ENCODE measurements around the gene TSPAN31. TPM values are rescaled to one million over a fixed set of nuclear protein-coding genes. Genes with fewer than 3 reads are reported as not detected.
A peak's percentile ranks its signal among the peaks of the same experiment; 100 is the strongest.

The TSPAN31 gene
- total RNA-seq, 1 donor from 2014 or later, result 72.0 TPM

- no peak for DNase-seq
These were observed 9.0 kb downstream of the TSPAN31 start for GRCh38 chr12:57753756-57754337.

GRCh38 chr12:57754411-57755193, 9.8 kb downstream of the TSPAN31 start, which contains the start of gene MARCHF9:
MARCHF9 (plus strand) TSS chr12:57755103; CDS start chr12:57755529, 426 bp downstream.
- no peak for DNase-seq

DNA sequence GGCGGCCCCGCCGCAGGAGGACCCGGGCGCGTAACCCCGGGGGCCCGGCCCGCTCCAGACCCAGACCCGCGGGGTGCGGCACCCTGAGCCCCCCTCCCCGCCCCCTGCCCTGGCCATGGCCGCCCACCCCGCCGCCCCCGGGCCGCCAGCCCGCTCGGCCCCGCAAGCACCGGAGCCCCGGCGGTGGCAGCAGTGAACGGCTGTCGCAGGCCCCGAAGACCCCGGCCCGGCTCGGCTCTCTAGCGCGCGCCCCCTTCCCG, 10.3 kb downstream of the TSPAN31 start:
- DNase-seq, result no peak

- DNase-seq, result no peak
These were observed 10.9 kb downstream of the TSPAN31 start for GRCh38 chr12:57755454-57756372.

GRCh38 chr12:57756406-57757341, 11.8 kb downstream of the TSPAN31 start:
- peak; percentile 70 for DNase-seq

DNA sequence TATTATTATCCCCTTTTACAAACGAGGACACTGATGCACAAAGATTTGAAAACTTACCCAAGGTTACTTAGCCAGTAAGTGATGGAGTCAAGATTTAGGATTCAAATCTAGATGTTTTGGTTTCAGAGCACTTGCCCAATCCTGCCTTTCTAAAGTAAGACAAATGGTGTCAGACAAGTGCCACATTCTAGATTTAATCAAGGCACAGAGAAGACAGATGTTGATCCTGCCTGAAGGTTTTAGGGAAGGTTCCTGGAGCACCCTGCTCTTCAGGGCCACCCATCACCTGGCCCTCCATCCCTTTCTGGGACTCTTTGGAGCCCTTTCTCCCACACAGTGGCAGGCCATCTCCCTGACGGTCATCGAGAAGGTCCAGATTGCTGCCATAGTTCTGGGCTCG, 12.9 kb downstream of the TSPAN31 start:
- DNase-seq, result no peak

DNA sequence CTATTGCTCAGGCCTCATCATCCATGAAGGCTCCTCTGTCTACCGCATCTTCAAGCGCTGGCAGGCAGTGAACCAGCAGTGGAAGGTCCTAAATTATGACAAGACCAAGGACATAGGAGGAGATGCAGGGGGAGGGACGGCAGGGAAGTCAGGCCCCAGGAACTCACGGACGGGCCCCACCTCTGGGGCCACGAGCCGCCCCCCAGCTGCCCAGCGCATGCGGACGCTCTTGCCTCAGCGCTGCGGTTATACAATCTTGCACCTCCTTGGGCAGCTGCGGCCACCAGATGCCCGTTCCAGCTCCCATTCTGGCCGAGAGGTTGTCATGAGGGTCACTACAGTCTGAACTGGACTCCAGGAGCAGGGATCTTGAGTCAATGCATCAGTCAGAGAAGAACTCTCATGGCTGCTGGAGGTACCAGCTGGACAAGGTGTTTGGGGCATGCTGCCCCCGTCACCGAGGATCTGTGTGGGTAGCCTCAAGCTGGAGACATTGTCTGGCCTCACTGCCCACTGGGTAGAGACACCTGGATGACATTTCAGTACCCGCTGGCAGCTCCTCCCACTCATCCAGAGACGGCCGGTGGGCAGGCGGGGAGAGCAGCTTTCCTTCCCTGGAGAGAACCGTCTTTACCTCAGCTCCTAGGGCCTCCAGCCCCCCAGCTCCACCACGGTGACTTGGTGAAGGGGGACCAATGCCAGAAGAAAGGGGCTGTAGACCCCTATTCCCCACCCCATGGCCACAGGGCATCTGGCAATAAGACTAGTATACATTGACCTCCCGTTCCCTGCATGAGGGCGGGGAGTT, 13.9 kb downstream of the TSPAN31 start:
- DNase-seq, result no peak

- peak; percentile 61 for DNase-seq
These were observed 14.6 kb downstream of the TSPAN31 start for GRCh38 chr12:57759360-57759980.

GRCh38 chr12:57760347-57760982, 15.6 kb downstream of the TSPAN31 start:
- no peak for DNase-seq

DNA sequence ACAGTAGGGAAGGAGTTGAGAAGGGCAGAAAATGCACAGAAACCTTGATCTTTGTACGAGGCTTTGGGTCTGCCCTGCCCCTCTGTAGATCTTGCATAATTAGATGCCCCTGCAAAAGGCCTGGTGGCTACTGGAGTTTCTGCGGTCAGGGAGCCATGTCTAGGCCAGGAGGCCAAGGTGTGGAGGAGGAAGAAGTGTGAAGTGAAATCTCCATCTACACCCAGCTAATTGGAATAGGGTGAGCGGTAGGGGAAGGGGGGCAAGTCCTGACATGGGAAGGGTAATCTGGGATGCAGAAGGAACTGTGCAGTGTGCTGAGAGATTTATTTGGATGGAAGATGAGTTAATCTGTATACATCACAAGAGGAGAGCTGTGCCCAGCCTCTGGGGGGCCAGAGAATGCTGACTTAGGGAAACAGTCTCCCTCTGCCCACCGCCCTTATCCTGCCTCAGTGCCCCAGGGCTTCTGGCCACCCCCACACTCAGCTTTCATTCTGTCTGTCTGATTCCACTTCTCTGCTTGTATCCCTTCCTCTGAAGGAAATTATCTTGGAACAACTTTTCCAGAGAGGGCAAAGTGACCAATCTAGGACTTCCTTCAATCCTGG, 16.7 kb downstream of the TSPAN31 start:
- no peak for DNase-seq

DNA sequence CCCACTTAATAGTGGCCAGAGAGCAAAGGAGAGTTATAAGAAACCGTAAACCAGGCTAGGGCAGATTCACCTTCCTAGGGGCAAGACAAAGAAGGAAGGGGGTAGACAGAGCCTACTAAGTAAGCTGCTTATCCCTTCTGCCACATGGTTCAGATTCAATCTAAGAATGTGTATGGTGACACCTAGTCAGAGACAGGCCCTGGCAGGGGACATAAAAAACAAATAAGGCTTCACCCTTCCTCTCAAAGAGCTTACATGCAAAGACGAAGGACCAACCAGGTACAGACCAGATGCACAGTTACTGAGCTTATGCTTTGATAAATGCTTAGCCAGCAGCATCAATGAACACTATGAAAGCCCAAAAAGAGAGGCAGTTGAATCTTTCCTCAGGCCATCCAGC, 17.6 kb downstream of the TSPAN31 start:
- no peak for DNase-seq

- no peak for DNase-seq
These were observed 19.2 kb downstream of the TSPAN31 start for GRCh38 chr12:57763881-57764661.

- no peak for DNase-seq
These were observed 19.8 kb downstream of the TSPAN31 start for GRCh38 chr12:57764662-57765002.

DNA sequence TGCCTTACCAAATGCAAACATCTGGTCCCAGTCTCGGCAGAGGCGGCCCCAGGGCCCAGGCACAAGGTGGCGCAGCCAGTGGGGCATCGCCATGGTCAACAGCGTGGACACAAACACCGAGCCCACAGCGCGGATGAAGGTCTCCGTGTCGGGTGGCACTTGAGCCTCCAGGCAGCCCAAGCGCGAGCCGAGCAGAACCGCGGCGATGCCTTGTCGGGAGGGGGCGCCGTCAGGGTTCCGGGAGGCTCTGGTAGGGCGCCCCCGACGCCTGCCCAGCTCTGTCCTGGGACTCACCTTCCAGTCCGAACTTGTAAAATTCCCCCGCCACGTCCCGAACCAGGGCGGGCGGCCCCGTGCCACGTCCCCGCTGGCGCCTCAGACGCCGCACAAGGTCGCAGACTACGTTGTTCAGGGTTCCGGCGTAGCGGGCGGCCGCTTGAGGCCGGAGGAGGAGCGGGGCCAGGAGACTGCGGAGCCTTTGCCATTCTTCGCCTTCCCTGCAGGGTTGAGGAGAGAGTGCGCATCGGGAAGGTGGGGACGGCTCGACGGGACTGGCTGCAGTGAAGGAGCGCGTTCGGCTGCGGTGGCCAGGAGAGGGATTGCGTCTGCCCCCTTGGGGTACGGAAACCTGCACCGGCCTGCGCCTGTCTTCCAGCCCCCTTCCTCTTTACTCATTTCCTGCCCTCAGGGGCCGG, 20.3 kb downstream of the TSPAN31 start:
- peak; percentile 55 for DNase-seq

DNA sequence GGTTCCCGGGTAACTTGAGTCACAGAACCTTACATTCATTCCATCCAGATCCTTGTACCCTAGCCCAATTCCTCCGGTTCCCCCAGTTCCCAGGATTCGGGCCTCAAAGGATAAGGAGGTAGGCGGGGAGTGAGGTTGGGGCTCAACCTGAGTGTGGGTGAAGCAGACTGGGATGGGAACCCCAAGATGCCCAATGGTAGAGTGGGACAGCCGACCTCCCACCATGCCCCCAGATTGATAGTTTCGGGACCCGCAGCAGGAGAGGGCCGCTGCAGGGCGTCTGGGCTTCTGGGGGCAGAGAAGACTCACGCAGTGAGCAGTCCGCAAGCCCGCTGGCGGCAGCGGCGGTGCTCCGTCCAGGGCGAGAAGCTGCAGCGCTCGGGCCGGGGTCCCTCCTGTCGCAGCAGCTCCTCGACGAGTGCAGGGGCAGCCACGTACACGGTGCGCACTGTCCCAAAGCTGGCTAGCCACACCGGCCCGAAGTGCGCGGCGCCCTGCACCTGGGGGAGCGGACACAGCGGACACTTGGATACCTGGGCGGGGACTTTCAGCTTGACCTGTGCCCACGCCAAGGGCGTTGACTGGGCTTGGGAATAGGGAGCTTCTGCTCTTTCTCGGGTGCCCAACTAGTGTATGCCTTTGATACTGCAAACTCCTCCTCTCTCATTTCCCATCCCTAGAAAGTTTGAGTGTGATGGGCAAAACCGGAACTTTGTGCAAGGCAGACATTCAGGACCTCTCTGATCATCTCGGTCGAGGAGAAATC, 21.0 kb downstream of the TSPAN31 start:
- DNase-seq, result no peak

DNA sequence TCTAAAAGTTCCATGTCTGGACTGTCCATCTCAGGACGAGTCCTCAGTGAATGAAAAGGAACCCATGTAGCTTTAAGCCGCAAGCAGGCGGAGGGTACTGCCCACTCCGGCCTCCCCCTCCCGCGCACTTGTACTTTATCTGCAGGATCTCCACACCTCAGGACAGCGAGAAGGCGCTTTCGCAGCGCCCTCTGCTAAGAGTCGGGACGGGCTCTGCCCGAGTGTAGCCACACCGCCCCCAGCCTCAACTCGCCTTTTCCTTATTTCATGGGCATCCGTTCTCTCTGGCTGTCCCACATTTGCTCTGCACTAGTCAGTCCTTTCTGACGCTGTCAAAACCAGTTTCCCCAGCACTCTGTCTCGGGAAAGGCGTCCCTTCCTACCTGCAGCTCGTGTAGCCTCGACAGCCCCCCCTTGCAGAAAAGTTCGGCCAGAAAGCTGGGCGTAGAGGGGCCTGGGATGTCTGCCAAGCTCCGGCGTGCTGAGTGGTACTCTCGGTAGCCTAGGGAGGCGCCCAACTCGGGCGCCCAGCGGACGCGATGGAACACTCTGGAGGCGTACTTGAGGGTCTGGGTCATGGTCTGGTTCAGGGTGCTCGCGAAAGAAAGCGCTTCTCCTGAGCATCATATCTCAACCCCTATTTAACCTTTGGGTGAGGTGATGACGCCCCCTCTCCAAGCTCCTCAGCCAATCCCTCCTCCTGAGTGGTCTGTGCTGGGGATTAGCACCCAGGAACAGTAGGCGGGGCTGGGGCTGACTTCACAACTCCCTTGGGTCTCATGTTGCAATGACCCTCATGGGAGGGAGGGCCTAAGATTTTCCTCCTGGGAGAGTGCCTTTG, 21.8 kb downstream of the TSPAN31 start, which contains the start of gene CYP27B1:
Gene CYP27B1, minus strand, starts transcription at position 615 of the 841 bp plus-strand sequence. Its CDS starts 37 bp downstream, at position 578.
- DNase-seq, result no peak

- no peak for DNase-seq
These were observed 22.5 kb downstream of the TSPAN31 start for GRCh38 chr12:57767305-57767698.

Data from dermis blood vessel endothelial cell (primary cell).